Mesenchymal stem cell (in vitro differentiated cells and primary cell): ENCODE results near the gene ITPRID2.

Experiments used
- DNase-seq: peaks from one replicate; pipeline ENCODE4 v3.0.0-alpha.2; 2013
- H2AFZ ChIP-seq: one replicate; pipeline ENCODE4 v1.6.1; 2013; ENCODE audit warnings: low read depth, mild to moderate bottlenecking, control low read depth, inconsistent platforms, low read length, moderate library complexity
- H2AK5ac ChIP-seq: 2 replicates; pipeline ENCODE4 v1.6.1; 2013; ENCODE audit warnings: low read length, moderate library complexity, mild to moderate bottlenecking, inconsistent platforms; ENCODE audit not compliant: severe bottlenecking
- H2BK120ac ChIP-seq: one replicate; pipeline ENCODE4 v1.6.1; 2013; ENCODE audit warnings: low read depth, mild to moderate bottlenecking, inconsistent platforms, low read length, moderate library complexity
- H2BK12ac ChIP-seq, 2 experiments: one replicate each; pipeline ENCODE4 v1.6.1; 2013; ENCODE audit warnings: inconsistent platforms in 2 of 2, low read length in 2 of 2, mild to moderate bottlenecking in 2 of 2, moderate library complexity in 2 of 2, control low read depth in 1 of 2
- H2BK15ac ChIP-seq: one replicate; pipeline ENCODE4 v1.6.1; 2013; ENCODE audit warnings: mild to moderate bottlenecking, low read depth, inconsistent platforms; ENCODE audit not compliant: poor library complexity, severe bottlenecking
- H2BK5ac ChIP-seq: 2 replicates; pipeline ENCODE4 v1.6.1; 2013; ENCODE audit warnings: low read depth, mild to moderate bottlenecking, low read length, control low read depth, inconsistent platforms; ENCODE audit not compliant: poor library complexity, severe bottlenecking
- H3K14ac ChIP-seq, 2 experiments: one replicate each; pipeline ENCODE4 v1.6.1; 2013; ENCODE audit warnings: inconsistent platforms in 2 of 2, low read length in 2 of 2, control low read depth in 1 of 2, mild to moderate bottlenecking in 1 of 2, moderate library complexity in 1 of 2
- H3K18ac ChIP-seq, 2 experiments: one replicate each; pipeline ENCODE4 v1.6.1; 2013; ENCODE audit warnings: inconsistent platforms in 2 of 2, low read length in 2 of 2, control low read depth in 1 of 2, low read depth in 1 of 2, mild to moderate bottlenecking in 1 of 2
- H3K23ac ChIP-seq, 2 experiments: one replicate each; pipeline ENCODE4 v1.6.1; 2013; ENCODE audit warnings: inconsistent platforms in 2 of 2, low read length in 2 of 2, mild to moderate bottlenecking in 2 of 2, moderate library complexity in 2 of 2, control low read depth in 1 of 2
- H3K27ac ChIP-seq: 2 replicates; pipeline ENCODE4 v1.5.1; 2013; ENCODE audit warnings: mild to moderate bottlenecking, moderate library complexity, low read length, control low read depth, inconsistent platforms; ENCODE audit not compliant: poor library complexity, severe bottlenecking
- H3K27me3 ChIP-seq, 2 experiments: 2 replicates each; pipeline versions ENCODE4 v1.6.1 to v1.7.0; 2013; ENCODE audit warnings: low read length in 2 of 2, mild to moderate bottlenecking in 2 of 2, moderate library complexity in 2 of 2, control low read depth in 1 of 2, inconsistent platforms in 1 of 2; ENCODE audit not compliant: control insufficient read depth in 1 of 2, insufficient read depth in 1 of 2
- H3K36me3 ChIP-seq, 2 experiments: 2 replicates each; pipeline versions ENCODE4 v1.6.1 to v1.7.0; 2013; ENCODE audit warnings: low read length in 2 of 2, control low read depth in 1 of 2, inconsistent platforms in 1 of 2, low read depth in 1 of 2, mild to moderate bottlenecking in 1 of 2; ENCODE audit not compliant: insufficient read depth in 2 of 2, control insufficient read depth in 1 of 2
- H3K4ac ChIP-seq, 2 experiments: one replicate each; pipeline ENCODE4 v1.6.1; 2013; ENCODE audit warnings: inconsistent platforms in 2 of 2, low read length in 2 of 2, mild to moderate bottlenecking in 2 of 2, moderate library complexity in 2 of 2, control low read depth in 1 of 2, low read depth in 1 of 2
- H3K4me1 ChIP-seq: 2 replicates; pipeline ENCODE4 v1.6.1; 2013; ENCODE audit warnings: low read depth, low read length, control low read depth; ENCODE audit not compliant: control insufficient read depth, insufficient read depth
- H3K4me2 ChIP-seq: 2 replicates; pipeline ENCODE4 v1.6.1; 2013; ENCODE audit warnings: low read length, mild to moderate bottlenecking, inconsistent platforms; ENCODE audit not compliant: poor library complexity, severe bottlenecking
- H3K4me3 ChIP-seq, 2 experiments: 2 replicates each; pipeline versions ENCODE4 v1.5.1 to v1.7.0; 2013; ENCODE audit warnings: low read length in 2 of 2, mild to moderate bottlenecking in 2 of 2, control low read depth in 1 of 2, low read depth in 1 of 2; ENCODE audit not compliant: insufficient read depth in 1 of 2
- H3K79me1 ChIP-seq: replicated peaks from 2 replicates; pipeline ENCODE4 v1.6.1; 2013; ENCODE audit warnings: mild to moderate bottlenecking, control low read depth, low read length, inconsistent platforms; ENCODE audit not compliant: poor library complexity, severe bottlenecking
- H3K9ac ChIP-seq: 2 replicates; pipeline ENCODE4 v1.7.0; 2013; ENCODE audit warnings: mild to moderate bottlenecking, low read length, moderate library complexity
- H3K9me3 ChIP-seq: 2 replicates; pipeline ENCODE4 v1.7.0; 2013; ENCODE audit warnings: mild to moderate bottlenecking, low read length; ENCODE audit not compliant: control insufficient read depth
- H4K8ac ChIP-seq: one replicate; pipeline ENCODE4 v1.6.1; 2013; ENCODE audit warnings: inconsistent platforms, mild to moderate bottlenecking, low read length, moderate library complexity
- H4K91ac ChIP-seq: one replicate; pipeline ENCODE4 v1.6.1; 2013; ENCODE audit warnings: mild to moderate bottlenecking, low read length, inconsistent platforms
- WGBS: methylation state at CpG from one replicate; pipeline ENCODE4 v1.1.7; 2013; ENCODE audit warnings: mixed read lengths; 5-methylcytosine and 5-hydroxymethylcytosine counted together

The ITPRID2 gene

DNA sequence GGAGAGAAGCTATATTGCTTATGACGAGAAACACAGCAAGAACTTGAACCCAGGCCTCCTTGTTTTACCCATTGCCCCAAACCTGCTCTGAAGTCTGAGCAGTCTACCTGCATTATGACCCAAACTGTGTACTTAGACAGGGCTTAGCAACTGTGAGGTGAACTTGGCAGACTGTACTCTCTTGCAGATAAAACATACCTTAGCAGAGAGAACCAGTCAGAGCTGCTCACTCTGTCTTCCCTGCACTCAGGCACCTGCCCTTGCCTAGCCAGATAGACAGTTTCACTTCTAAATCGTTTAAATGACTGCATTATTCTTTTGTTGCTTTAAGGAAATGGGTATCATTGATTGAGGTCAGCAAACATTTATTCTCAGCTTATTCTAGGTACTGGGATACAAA, 20.3 kb downstream of the ITPRID2 start:
- DNase-seq = no peak
- H3K4me3 ChIP-seq = no peak overlapping the region
- 100% methylated on average over 1 of the region's 2 CpGs for WGBS

DNA sequence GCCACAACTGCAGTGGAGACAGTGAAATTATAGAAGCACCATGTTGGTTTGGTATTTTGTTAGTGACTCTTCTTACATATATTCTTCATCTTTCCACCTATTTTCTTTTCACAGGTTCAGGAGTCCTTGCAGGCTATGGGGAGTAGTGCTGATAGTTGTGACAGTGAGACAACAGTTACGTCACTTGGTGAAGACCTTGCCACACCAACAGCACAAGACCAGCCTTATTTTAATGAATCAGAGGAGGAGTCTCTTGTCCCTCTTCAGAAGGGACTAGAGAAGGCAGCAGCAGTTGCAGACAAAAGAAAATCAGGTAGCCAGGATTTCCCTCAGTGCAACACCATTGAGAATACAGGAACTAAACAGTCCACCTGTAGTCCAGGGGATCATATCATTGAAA, 23.6 kb downstream of the ITPRID2 start:
- H3K4me2 ChIP-seq = no peak overlapping the region
- H3K23ac ChIP-seq = no peak overlapping the region
- no peak overlapping the region for H2BK120ac ChIP-seq
- H3K14ac ChIP-seq = no peak overlapping the region
- H3K9me3 ChIP-seq = no peaks in the 10 kb centered on the region
- H3K9ac ChIP-seq = no peak overlapping the region
- H2BK5ac ChIP-seq = no peak overlapping the region
- H2BK12ac ChIP-seq = no peak overlapping the region
- peaks cover 2% of the 10 kb centered on the region for H3K79me1 ChIP-seq
- WGBS = no CpG with 5 or more reads among the region's 1 CpG
- no peak overlapping the region for H2AK5ac ChIP-seq
- no peak overlapping the region for H3K4ac ChIP-seq
- H4K91ac ChIP-seq = no peak overlapping the region
- no peak overlapping the region for H4K8ac ChIP-seq
- no peak overlapping the region for H2AFZ ChIP-seq
- H3K27ac ChIP-seq = peak overlapping the region; percentile 28
- H3K4me1 ChIP-seq = peaks cover 11% of the 10 kb centered on the region
- H3K18ac ChIP-seq = no peak overlapping the region
- no peaks in the 10 kb centered on the region for H3K27me3 ChIP-seq
- no peak overlapping the region for H2BK15ac ChIP-seq
- H3K4me3 ChIP-seq = no peak overlapping the region
- peak; percentile 43 for DNase-seq
- peaks cover 20 to 95% of the 10 kb centered on the region in 2 experiments for H3K36me3 ChIP-seq

More for the DNA sequence above, 20.3 kb downstream of the ITPRID2 start:
- H3K4me1 ChIP-seq = peaks cover 7% of the 10 kb centered on the region
- H2BK12ac ChIP-seq = no peak overlapping the region
- no peak overlapping the region for H3K4ac ChIP-seq
- no peak overlapping the region for H2AFZ ChIP-seq
- H3K14ac ChIP-seq = no peak overlapping the region
- no peak overlapping the region for H4K8ac ChIP-seq
- H3K4me2 ChIP-seq = no peak overlapping the region
- no peak overlapping the region for H3K9ac ChIP-seq
- H2BK120ac ChIP-seq = peak overlapping the region; percentile 19
- H4K91ac ChIP-seq = no peak overlapping the region
- peaks cover 2% of the 10 kb centered on the region for H3K79me1 ChIP-seq
- no peak overlapping the region for H2AK5ac ChIP-seq
- H2BK15ac ChIP-seq = no peak overlapping the region
- peaks cover 11 to 84% of the 10 kb centered on the region in 2 experiments for H3K36me3 ChIP-seq
- H2BK5ac ChIP-seq = no peak overlapping the region
- H3K23ac ChIP-seq = peak overlapping the region in 1 of 2 experiments; percentile 14
- H3K18ac ChIP-seq = no peak overlapping the region
- no peaks in the 10 kb centered on the region for H3K27me3 ChIP-seq
- no peaks in the 10 kb centered on the region for H3K9me3 ChIP-seq
- H3K27ac ChIP-seq = peak overlapping the region; percentile 53

DNA sequence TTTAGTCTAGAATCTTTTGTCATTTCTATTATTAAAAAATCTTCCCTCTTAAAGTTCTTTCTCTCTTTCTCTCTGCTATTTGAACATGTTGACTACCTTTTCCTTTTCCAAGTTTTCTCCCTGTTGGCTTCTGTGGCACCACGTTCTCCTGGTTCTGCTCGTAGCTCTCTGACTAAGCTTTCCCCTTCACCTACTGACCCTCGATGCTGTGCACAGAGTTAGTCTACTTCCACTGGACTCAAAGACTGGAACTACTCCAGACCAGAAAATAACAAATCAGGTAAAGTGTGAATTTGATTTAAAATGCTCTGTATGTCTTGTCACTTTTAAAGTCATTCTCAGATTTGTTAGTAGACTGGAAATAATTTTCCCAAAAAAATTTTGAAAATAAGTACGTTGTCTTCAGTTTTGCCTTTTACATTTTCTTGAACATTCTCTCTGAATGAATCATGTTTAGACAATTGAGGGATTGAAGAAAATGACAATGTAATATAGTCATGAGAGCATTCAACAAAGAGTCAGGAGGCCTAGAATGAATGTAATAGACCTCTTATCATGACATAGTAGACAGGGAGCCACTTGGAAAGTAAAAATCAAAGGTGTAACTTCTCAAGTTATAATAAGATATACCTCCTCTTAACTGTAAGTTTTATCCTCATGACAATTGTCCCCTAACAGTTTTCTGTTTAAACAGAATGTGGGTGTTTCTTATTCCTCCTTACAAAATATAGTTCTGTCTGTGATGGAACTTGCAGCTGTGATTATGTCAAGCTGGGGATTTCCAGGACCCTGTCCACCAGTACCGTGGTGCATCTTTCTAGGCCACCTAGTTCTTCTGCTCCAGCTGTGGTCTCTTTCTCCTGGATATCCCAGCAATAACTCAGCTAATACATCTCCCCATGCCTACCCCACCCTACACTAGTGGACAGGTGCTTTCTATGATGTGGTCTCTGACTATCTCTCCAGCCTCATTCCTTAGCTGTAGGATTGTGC, 25.5 kb downstream of the ITPRID2 start:
- WGBS = 47% methylated on average over 4 of the region's 5 CpGs
- H2BK15ac ChIP-seq = no peak overlapping the region
- no peaks in the 10 kb centered on the region for H3K27me3 ChIP-seq
- H3K79me1 ChIP-seq = no peaks in the 10 kb centered on the region
- H3K23ac ChIP-seq = no peak overlapping the region
- peak overlapping the region; percentile 10 to 64 for H3K18ac ChIP-seq
- H4K91ac ChIP-seq = no peak overlapping the region
- H3K27ac ChIP-seq = peak overlapping the region; percentile 68
- no peak overlapping the region for H4K8ac ChIP-seq
- no peak overlapping the region for H3K4ac ChIP-seq
- H2BK120ac ChIP-seq = no peak overlapping the region
- H2BK5ac ChIP-seq = no peak overlapping the region
- no peak overlapping the region for H3K14ac ChIP-seq
- H3K4me2 ChIP-seq = no peak overlapping the region
- H2AFZ ChIP-seq = no peak overlapping the region
- H2AK5ac ChIP-seq = peak overlapping the region; percentile 44
- peak overlapping the region in 1 of 2 experiments; percentile 39 for H2BK12ac ChIP-seq
- H3K9me3 ChIP-seq = no peaks in the 10 kb centered on the region
- peaks cover 22 to 92% of the 10 kb centered on the region in 2 experiments for H3K36me3 ChIP-seq
- H3K4me1 ChIP-seq = peaks cover 8% of the 10 kb centered on the region
- DNase-seq = peak; percentile 49
- H3K9ac ChIP-seq = no peak overlapping the region
- no peak overlapping the region for H3K4me3 ChIP-seq

DNA sequence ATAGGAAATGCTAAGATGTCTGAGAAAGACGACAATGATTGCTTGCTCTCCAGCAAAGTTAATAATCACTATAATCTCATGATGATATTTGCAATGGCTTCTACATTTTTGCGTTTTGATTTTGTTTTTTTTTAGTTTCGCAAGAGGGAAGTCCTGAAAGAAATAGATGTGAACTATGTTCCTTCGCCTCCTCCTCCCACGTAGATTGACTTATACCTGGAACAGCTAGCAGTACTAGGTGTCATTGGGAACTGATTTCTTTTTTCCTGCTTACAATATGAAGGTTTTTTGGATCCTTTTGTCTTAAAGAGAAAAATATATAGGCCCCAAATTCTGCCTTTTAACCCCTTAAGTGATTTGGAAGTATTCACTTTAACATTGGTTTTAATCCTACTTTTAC, 26.7 kb downstream of the ITPRID2 start:
- Histone ChIP-seq H3K9me3 (no peaks in the 10 kb centered on the region), H3K9ac (no peak overlapping the region), H2BK15ac (no peak overlapping the region), H3K27ac (no peak overlapping the region), H3K23ac (no peak overlapping the region), H4K8ac (no peak overlapping the region), H3K4ac (no peak overlapping the region), H2BK12ac (no peak overlapping the region), H3K4me1 (peaks cover 8% of the 10 kb centered on the region), H3K36me3 (peaks cover 22 to 96% of the 10 kb centered on the region in 2 experiments), H2AK5ac (no peak overlapping the region), H3K4me3 (no peak overlapping the region), H2AFZ (no peak overlapping the region), H2BK120ac (no peak overlapping the region), H3K14ac (no peak overlapping the region), H3K4me2 (no peak overlapping the region), H3K18ac (no peak overlapping the region), H3K27me3 (no peaks in the 10 kb centered on the region), H4K91ac (no peak overlapping the region), H3K79me1 (no peaks in the 10 kb centered on the region), H2BK5ac (no peak overlapping the region)
- no peak for DNase-seq
- WGBS = 92% methylated on average over 3 of the region's 5 CpGs
